ENCODE results near the gene PBX3. TPM values are rescaled to one million over a fixed set of nuclear protein-coding genes. Genes with fewer than 3 reads are reported as not detected.

The PBX3 gene
- total RNA-seq, 1 donor: 22.4 TPM

- peak in 1 of 3 donors; percentile 17 for DNase-seq (ENCODE audit: low read depth in 2 of 3, low spot score in 2 of 3)
Observed at GRCh38 chr9:125748446-125749099, 1.4 kb downstream of the PBX3 start.

GRCh38 chr9:125749287-125749935 lies 2.2 kb downstream of the PBX3 start:
- no peak for DNase-seq (ENCODE audit: low read depth in 2 of 3, low spot score in 2 of 3)

GRCh38 chr9:125749951-125750626 lies 2.9 kb downstream of the PBX3 start:
- DNase-seq (ENCODE audit: low read depth in 2 of 3, low spot score in 2 of 3): no peak

- no peak for DNase-seq (ENCODE audit: low read depth in 2 of 3, low spot score in 2 of 3)
Observed at GRCh38 chr9:125750627-125751011, 3.4 kb downstream of the PBX3 start.

GRCh38 chr9:125752070-125752628 lies 5.0 kb downstream of the PBX3 start:
- DNase-seq (ENCODE audit: low read depth in 2 of 3, low spot score in 2 of 3): no peak

- no peak for DNase-seq (ENCODE audit: low read depth in 2 of 3, low spot score in 2 of 3)
Observed at GRCh38 chr9:125754096-125754495, 6.9 kb downstream of the PBX3 start.

- no peak for DNase-seq (ENCODE audit: low read depth in 2 of 3, low spot score in 2 of 3)
Observed at GRCh38 chr9:125755340-125755739, 8.2 kb downstream of the PBX3 start.

GRCh38 chr9:125756518-125756917 lies 9.3 kb downstream of the PBX3 start:
- DNase-seq (ENCODE audit: low read depth in 2 of 3, low spot score in 2 of 3): no peak

- no peak for DNase-seq (ENCODE audit: low read depth in 2 of 3, low spot score in 2 of 3)
Observed at GRCh38 chr9:125757834-125758233, 10.7 kb downstream of the PBX3 start.

- DNase-seq (ENCODE audit: low read depth in 2 of 3, low spot score in 2 of 3): peak in 2 of 3 donors; percentile 78 to 92
Observed at GRCh38 chr9:125758986-125759763, 12.0 kb downstream of the PBX3 start.

- no peak for DNase-seq (ENCODE audit: low read depth in 2 of 3, low spot score in 2 of 3)
Observed at GRCh38 chr9:125759764-125760129, 12.6 kb downstream of the PBX3 start.

GRCh38 chr9:125760537-125760936 lies 13.4 kb downstream of the PBX3 start:
- no peak for DNase-seq (ENCODE audit: low read depth in 2 of 3, low spot score in 2 of 3)

- no peak for DNase-seq (ENCODE audit: low read depth in 2 of 3, low spot score in 2 of 3)
Observed at GRCh38 chr9:125761676-125762450, 14.7 kb downstream of the PBX3 start.

GRCh38 chr9:125763394-125763801 lies 16.2 kb downstream of the PBX3 start:
- peak in 2 of 3 donors; percentile 32 to 53 for DNase-seq (ENCODE audit: low read depth in 2 of 3, low spot score in 2 of 3)

GRCh38 chr9:125764198-125764597 lies 17.0 kb downstream of the PBX3 start:
- DNase-seq (ENCODE audit: low read depth in 2 of 3, low spot score in 2 of 3): no peak

- DNase-seq (ENCODE audit: low read depth in 2 of 3, low spot score in 2 of 3): no peak
Observed at GRCh38 chr9:125766468-125767221, 19.5 kb downstream of the PBX3 start.

- no peak for DNase-seq (ENCODE audit: low read depth in 2 of 3, low spot score in 2 of 3)
Observed at GRCh38 chr9:125767349-125767748, 20.2 kb downstream of the PBX3 start.

GRCh38 chr9:125768803-125769202 lies 21.6 kb downstream of the PBX3 start:
- no peak for DNase-seq (ENCODE audit: low read depth in 2 of 3, low spot score in 2 of 3)

- no peak for DNase-seq (ENCODE audit: low read depth in 2 of 3, low spot score in 2 of 3)
Observed at GRCh38 chr9:125771037-125771436, 23.9 kb downstream of the PBX3 start.
